Small intestine (tissue), 7 donors: ENCODE data around the gene ALDH16A1. TPM values are rescaled to one million over a fixed set of nuclear protein-coding genes. Genes with fewer than 3 reads are reported as not detected.

Source experiments
- DNase-seq, 2 donors: peaks; one replicate each; pipeline versions ENCODE4 v3.0.0 to v3.0.0-alpha.2; 2013
- FAIRE-seq: peaks from 2 replicates; lab custom pipeline; 2012; peaks lifted over from hg19 to GRCh38; lab: Jason Lieb, UNC
- H3K27ac ChIP-seq, 3 donors: one replicate each; pipeline ENCODE4 v1.5.1; 2013; ENCODE audit warnings: low read length in 2 of 3, mild to moderate bottlenecking in 2 of 3, control low read depth in 1 of 3, inconsistent platforms in 1 of 3, low read depth in 1 of 3, moderate library complexity in 1 of 3
- H3K27me3 ChIP-seq, 3 donors: one replicate each; pipeline ENCODE4 v1.6.1; 2013; ENCODE audit warnings: low read length in 3 of 3, inconsistent platforms in 1 of 3; ENCODE audit not compliant: control insufficient read depth in 3 of 3, insufficient read depth in 3 of 3
- H3K36me3 ChIP-seq, 3 donors: one replicate each; pipeline ENCODE4 v1.6.1; 2013; ENCODE audit warnings: low read length in 3 of 3, inconsistent platforms in 1 of 3, low read depth in 1 of 3, mild to moderate bottlenecking in 1 of 3, moderate library complexity in 1 of 3; ENCODE audit not compliant: control insufficient read depth in 3 of 3, insufficient read depth in 2 of 3
- H3K4me1 ChIP-seq, 3 donors: one replicate each; pipeline ENCODE4 v1.6.1; 2013; ENCODE audit warnings: low read length in 2 of 3, inconsistent platforms in 1 of 3, low read depth in 1 of 3, mild to moderate bottlenecking in 1 of 3, moderate library complexity in 1 of 3; ENCODE audit not compliant: control insufficient read depth in 3 of 3, insufficient read depth in 2 of 3
- H3K4me3 ChIP-seq, 3 donors: one replicate each; pipeline ENCODE4 v1.5.1; 2013; ENCODE audit warnings: low read length in 3 of 3, control low read depth in 1 of 3, inconsistent platforms in 1 of 3, low read depth in 1 of 3, mild to moderate bottlenecking in 1 of 3, moderate library complexity in 1 of 3
- H3K9me3 ChIP-seq, 2 donors: one replicate each; pipeline ENCODE4 v1.6.1; 2013; ENCODE audit warnings: low read depth in 1 of 2, low read length in 1 of 2; ENCODE audit not compliant: control insufficient read depth in 2 of 2, insufficient read depth in 1 of 2
- WGBS, 3 donors: extraction: QIAGEN DNeasy Blood & Tissue Kit; methylation state at CpG; one replicate each; pipeline ENCODE4 v1.1.7; 2013; 5-methylcytosine and 5-hydroxymethylcytosine counted together
- polyA plus RNA-seq, 4 donors: library from polyadenylated mRNA; stranded (reverse) in 3 of 4; unstranded in 1 of 4; fragments of 200-250 nt in 3 of 4; fragments of 120-200 nt in 1 of 4; gene quantifications; one replicate each; pipeline versions ENCODE4 v1.2.1 to v1.2.3, GENCODE V29; 2013
- donor health status: healthy with polysubstance abuse.
- donor health status: control.
- donor health status: control.
- donor health status: Bipolar disorder and iron deficiency.
- donor health status: healthy.

ALDH16A1 gene
- polyA plus RNA-seq, 4 donors: 26.3 to 130 (median 83.6) TPM

GRCh38 chr19:49491804-49492572 is 39.0 kb downstream of the ALDH16A1 start:
- Histone ChIP-seq H3K36me3 (peaks cover 12 to 55% (median 16%) of the 10 kb centered on the region in 3 donors), H3K27ac (peak overlapping the region in 2 of 3 donors; percentile 51 to 73), H3K27me3 (no peaks in the 10 kb centered on the region), H3K9me3 (no peaks in the 10 kb centered on the region), H3K4me3 (no peak overlapping the region), H3K4me1 (peaks cover 0 to 40% (median 0%) of the 10 kb centered on the region in 3 donors)
- peak; percentile 82 to 85 for DNase-seq
- 21 to 49% (median 35%) methylated on average over 6 to 7 of the region's 7 CpGs for WGBS, 3 donors
- no peak for FAIRE-seq

GRCh38 chr19:49492573-49493405 is 39.8 kb downstream of the ALDH16A1 start:
- Histone ChIP-seq H3K36me3 (peaks cover 16 to 61% (median 18%) of the 10 kb centered on the region in 3 donors), H3K9me3 (no peaks in the 10 kb centered on the region), H3K27me3 (no peaks in the 10 kb centered on the region), H3K4me1 (peaks cover 3 to 43% (median 4%) of the 10 kb centered on the region in 3 donors), H3K27ac (peak overlapping the region in 2 of 3 donors; percentile 6 to 13), H3K4me3 (no peak overlapping the region)
- FAIRE-seq (no peak), DNase-seq (peak in 1 of 2 donors; percentile 29)
- WGBS, 3 donors: 40 to 51% (median 43%) methylated on average over 12 of the region's 12 CpGs

GRCh38 chr19:49496574-49497008 is 43.6 kb downstream of the ALDH16A1 start:
- Histone ChIP-seq H3K27ac (peak overlapping the region; percentile 61 to 94 (median 92)), H3K27me3 (no peaks in the 10 kb centered on the region), H3K9me3 (no peaks in the 10 kb centered on the region), H3K4me3 (peak overlapping the region; percentile 82 to 91 (median 87)), H3K36me3 (peaks cover 15 to 51% (median 17%) of the 10 kb centered on the region in 3 donors), H3K4me1 (peaks cover 5 to 54% (median 13%) of the 10 kb centered on the region in 3 donors)
- FAIRE-seq (no peak), DNase-seq (no peak)
- WGBS, 3 donors: 0 to 1% (median 0%) methylated on average over 11 of the region's 11 CpGs

GRCh38 chr19:49497047-49497788 is 44.2 kb downstream of the ALDH16A1 start:
- FAIRE-seq: no peak
- H3K4me1 ChIP-seq: peaks cover 5 to 52% (median 13%) of the 10 kb centered on the region in 3 donors
- H3K9me3 ChIP-seq: no peaks in the 10 kb centered on the region
- WGBS, 3 donors: 2 to 16% (median 5%) methylated on average over 22 of the region's 22 CpGs
- peak overlapping the region; percentile 61 to 94 (median 92) for H3K27ac ChIP-seq
- H3K36me3 ChIP-seq: peaks cover 11 to 45% (median 17%) of the 10 kb centered on the region in 3 donors
- no peaks in the 10 kb centered on the region for H3K27me3 ChIP-seq
- peak; percentile 80 to 88 for DNase-seq
- peak overlapping the region; percentile 82 to 91 (median 87) for H3K4me3 ChIP-seq

GRCh38 chr19:49497789-49498103 is 44.7 kb downstream of the ALDH16A1 start:
- WGBS, 3 donors: 55 to 73% (median 56%) methylated on average over 12 of the region's 12 CpGs
- Histone ChIP-seq H3K9me3 (no peaks in the 10 kb centered on the region), H3K36me3 (peaks cover 11 to 41% (median 17%) of the 10 kb centered on the region in 3 donors), H3K27ac (peak overlapping the region in 2 of 3 donors; percentile 5 to 61), H3K4me3 (peak overlapping the region in 2 of 3 donors; percentile 82 to 87), H3K4me1 (peaks cover 5 to 51% (median 13%) of the 10 kb centered on the region in 3 donors), H3K27me3 (no peaks in the 10 kb centered on the region)
- FAIRE-seq: no peak
- DNase-seq: no peak

GRCh38 chr19:49498475-49498874 is 45.5 kb downstream of the ALDH16A1 start:
- no peak for DNase-seq
- no peaks in the 10 kb centered on the region for H3K27me3 ChIP-seq
- no peak for FAIRE-seq
- H3K4me1 ChIP-seq: peaks cover 5 to 55% (median 13%) of the 10 kb centered on the region in 3 donors
- peaks cover 9 to 37% (median 17%) of the 10 kb centered on the region in 3 donors for H3K36me3 ChIP-seq
- WGBS, 3 donors: 24 to 60% (median 39%) methylated on average over 7 of the region's 7 CpGs
- H3K27ac ChIP-seq: peak overlapping the region in 1 of 3 donors; percentile 92
- no peaks in the 10 kb centered on the region for H3K9me3 ChIP-seq
- H3K4me3 ChIP-seq: no peak overlapping the region

GRCh38 chr19:49499030-49499670 is 46.1 kb downstream of the ALDH16A1 start:
- WGBS, 3 donors: 24 to 53% (median 32%) methylated on average over 18 to 19 of the region's 19 CpGs

More at GRCh38 chr19:49499030-49499670, 46.1 kb downstream of the ALDH16A1 start:
- Histone ChIP-seq H3K27ac (peak overlapping the region; percentile 81 to 92 (median 85)), H3K4me3 (peak overlapping the region; percentile 3 to 41 (median 37)), H3K4me1 (peaks cover 5 to 57% (median 13%) of the 10 kb centered on the region in 3 donors), H3K9me3 (no peaks in the 10 kb centered on the region), H3K27me3 (no peaks in the 10 kb centered on the region), H3K36me3 (peaks cover 9 to 36% (median 17%) of the 10 kb centered on the region in 3 donors)
- DNase-seq (no peak), FAIRE-seq (no peak)
